ENCODE measurements around the gene NFU1.

DNA sequence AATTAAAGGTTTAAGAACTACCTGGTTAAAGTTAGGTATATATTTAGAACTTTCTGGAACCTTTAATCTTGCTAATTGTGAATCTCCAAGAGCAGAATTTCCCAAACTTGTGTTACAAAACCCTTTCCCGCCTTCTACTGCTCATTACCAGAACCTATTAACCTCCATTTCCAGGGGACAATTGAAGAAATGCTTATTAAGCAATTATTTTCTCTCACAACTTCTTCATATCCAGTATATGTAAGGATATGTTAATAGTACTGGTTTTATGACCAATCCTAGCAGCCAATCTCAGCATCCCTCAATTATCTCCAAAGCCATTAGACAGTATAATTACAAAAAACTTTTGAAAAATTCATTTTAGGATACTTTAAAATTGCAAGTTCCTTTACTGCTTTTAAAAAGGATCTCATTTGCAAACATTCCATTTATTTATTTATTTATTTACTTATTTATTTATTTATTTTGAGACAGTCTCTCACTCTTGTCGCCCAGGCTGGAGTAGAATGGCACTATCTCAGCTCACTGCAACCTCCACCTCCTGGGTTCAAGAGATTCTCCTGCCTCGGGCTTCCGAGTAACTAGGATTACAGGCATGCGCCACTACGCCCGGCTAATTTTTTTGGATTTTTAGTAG lies 53.9 kb downstream of the NFU1 start:
- TF ChIP-seq, protein P1, sequence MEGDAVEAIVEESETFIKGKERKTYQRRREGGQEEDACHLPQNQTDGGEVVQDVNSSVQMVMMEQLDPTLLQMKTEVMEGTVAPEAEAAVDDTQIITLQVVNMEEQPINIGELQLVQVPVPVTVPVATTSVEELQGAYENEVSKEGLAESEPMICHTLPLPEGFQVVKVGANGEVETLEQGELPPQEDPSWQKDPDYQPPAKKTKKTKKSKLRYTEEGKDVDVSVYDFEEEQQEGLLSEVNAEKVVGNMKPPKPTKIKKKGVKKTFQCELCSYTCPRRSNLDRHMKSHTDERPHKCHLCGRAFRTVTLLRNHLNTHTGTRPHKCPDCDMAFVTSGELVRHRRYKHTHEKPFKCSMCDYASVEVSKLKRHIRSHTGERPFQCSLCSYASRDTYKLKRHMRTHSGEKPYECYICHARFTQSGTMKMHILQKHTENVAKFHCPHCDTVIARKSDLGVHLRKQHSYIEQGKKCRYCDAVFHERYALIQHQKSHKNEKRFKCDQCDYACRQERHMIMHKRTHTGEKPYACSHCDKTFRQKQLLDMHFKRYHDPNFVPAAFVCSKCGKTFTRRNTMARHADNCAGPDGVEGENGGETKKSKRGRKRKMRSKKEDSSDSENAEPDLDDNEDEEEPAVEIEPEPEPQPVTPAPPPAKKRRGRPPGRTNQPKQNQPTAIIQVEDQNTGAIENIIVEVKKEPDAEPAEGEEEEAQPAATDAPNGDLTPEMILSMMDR (conservative IDR thresholded peaks at IDR 0.05 in 1 of 2, IDR thresholded peaks at IDR 0.05 in 1 of 2; ENCODE audit: extremely low read depth in 1 of 2, insufficient read depth in 1 of 2, low read depth in 1 of 2, low read length in 2 of 2), result no peak
- no peak for TF ChIP-seq EZH2 (IDR thresholded peaks at IDR 0.05; ENCODE audit: borderline replicate concordance, low read length)
